ENCODE data around the gene TBC1D22A. TPM values are rescaled to one million over a fixed set of nuclear protein-coding genes. Genes with fewer than 3 reads are reported as not detected.

Gene TBC1D22A
- total RNA-seq, 1 donor from 2014 or later: 18.9 TPM

DNA sequence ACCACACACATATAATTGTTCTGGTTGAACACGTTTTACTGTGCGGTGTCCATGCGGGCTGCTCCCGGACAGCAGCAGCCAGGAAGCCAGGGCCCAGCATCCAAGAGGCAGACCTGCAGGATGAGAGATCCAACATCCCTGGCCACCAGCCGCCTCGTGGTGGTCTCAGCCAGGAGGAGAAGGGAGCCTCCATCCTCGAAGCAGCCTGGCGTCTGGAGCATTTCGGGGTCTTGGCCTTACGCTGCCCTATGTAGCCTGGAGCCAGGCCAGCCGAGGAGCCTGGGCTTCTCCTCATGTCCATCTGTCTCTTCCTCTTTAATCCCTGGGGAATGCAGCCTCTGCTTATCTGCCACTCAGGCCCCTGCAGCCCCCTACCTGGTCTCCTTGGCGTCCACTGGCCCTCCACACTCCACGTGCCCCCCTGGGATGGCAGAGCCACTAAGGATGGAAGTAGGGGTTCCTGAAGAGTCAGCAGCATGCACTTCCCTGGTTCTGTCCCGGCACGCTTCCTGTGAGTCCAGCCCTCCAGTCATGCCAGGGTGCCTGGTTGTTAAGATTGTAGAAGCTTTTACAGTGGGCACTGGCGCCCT, 253.2 kb downstream of the TBC1D22A start:
- DNase-seq (ENCODE audit: low spot score): no peak
- Mint-ChIP-seq H3K36me3 (ENCODE audit: low read depth) (no peaks in the 10 kb centered on the region), H3K9me3 (ENCODE audit: low read depth) (no peaks in the 10 kb centered on the region), H3K4me1 (ENCODE audit: low read depth) (no peaks in the 10 kb centered on the region), H3K27me3 (ENCODE audit: low read depth) (no peaks in the 10 kb centered on the region), H3K4me3 (ENCODE audit: unreplicated experiment) (no peak overlapping the region), H3K27ac (ENCODE audit: unreplicated experiment) (no peak overlapping the region)
- TF ChIP-seq, protein P1, sequence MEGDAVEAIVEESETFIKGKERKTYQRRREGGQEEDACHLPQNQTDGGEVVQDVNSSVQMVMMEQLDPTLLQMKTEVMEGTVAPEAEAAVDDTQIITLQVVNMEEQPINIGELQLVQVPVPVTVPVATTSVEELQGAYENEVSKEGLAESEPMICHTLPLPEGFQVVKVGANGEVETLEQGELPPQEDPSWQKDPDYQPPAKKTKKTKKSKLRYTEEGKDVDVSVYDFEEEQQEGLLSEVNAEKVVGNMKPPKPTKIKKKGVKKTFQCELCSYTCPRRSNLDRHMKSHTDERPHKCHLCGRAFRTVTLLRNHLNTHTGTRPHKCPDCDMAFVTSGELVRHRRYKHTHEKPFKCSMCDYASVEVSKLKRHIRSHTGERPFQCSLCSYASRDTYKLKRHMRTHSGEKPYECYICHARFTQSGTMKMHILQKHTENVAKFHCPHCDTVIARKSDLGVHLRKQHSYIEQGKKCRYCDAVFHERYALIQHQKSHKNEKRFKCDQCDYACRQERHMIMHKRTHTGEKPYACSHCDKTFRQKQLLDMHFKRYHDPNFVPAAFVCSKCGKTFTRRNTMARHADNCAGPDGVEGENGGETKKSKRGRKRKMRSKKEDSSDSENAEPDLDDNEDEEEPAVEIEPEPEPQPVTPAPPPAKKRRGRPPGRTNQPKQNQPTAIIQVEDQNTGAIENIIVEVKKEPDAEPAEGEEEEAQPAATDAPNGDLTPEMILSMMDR (IDR thresholded peaks at IDR 0.05): no peak

DNA sequence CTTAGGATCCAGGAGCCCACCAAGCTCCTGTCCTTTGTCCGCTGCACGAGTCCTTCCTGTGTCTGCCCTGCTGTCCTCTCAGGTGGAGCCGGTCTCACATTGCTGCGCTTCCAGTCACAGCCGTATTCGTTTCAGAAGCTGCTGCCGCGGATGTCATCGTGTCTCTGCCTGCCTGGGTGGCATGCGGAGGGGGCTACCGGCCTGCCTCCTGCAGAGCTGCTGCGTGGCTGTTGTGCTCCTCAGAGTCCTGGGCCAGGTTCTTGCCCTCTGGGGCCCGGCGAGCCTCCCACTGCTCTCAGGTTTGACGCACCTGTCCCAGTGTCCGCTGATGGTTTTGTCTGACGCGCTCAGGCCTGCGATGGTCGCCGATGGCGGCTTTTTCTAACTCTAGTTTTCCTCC, 254.2 kb downstream of the TBC1D22A start:
- Mint-ChIP-seq H3K4me1 (ENCODE audit: low read depth) (no peaks in the 10 kb centered on the region), H3K9me3 (ENCODE audit: low read depth) (no peaks in the 10 kb centered on the region), H3K36me3 (ENCODE audit: low read depth) (no peaks in the 10 kb centered on the region), H3K4me3 (ENCODE audit: unreplicated experiment) (no peak overlapping the region), H3K27ac (ENCODE audit: unreplicated experiment) (no peak overlapping the region), H3K27me3 (ENCODE audit: low read depth) (no peaks in the 10 kb centered on the region)
- TF ChIP-seq, protein P1 (IDR thresholded peaks at IDR 0.05): no peak
- no peak for DNase-seq (ENCODE audit: low spot score)

DNA sequence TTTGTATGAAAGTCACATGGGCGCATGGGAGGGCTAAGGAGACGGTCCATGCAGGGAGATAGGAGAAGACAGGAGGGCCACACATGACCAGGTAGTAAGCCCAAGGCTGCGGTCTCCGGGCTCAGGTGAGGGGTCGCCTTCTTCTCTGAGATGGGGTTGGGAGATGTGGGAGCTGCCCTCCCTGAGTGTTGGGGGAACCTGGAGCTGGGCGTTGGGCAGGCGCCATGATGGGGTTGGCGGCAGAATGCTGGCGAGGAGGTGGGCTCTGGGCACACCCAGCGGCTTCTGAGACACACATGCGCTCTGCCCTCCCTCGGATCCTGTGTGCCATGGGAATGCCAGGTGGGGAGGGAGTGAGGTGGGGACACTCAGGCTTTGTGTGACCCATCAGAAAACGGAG, 254.8 kb downstream of the TBC1D22A start:
- Mint-ChIP-seq H3K4me1 (ENCODE audit: low read depth) (no peaks in the 10 kb centered on the region), H3K27ac (ENCODE audit: unreplicated experiment) (no peak overlapping the region), H3K36me3 (ENCODE audit: low read depth) (no peaks in the 10 kb centered on the region), H3K9me3 (ENCODE audit: low read depth) (no peaks in the 10 kb centered on the region), H3K27me3 (ENCODE audit: low read depth) (no peaks in the 10 kb centered on the region), H3K4me3 (ENCODE audit: unreplicated experiment) (no peak overlapping the region)
- TF ChIP-seq, protein P1 (IDR thresholded peaks at IDR 0.05): no peak
- no peak for DNase-seq (ENCODE audit: low spot score)

DNA sequence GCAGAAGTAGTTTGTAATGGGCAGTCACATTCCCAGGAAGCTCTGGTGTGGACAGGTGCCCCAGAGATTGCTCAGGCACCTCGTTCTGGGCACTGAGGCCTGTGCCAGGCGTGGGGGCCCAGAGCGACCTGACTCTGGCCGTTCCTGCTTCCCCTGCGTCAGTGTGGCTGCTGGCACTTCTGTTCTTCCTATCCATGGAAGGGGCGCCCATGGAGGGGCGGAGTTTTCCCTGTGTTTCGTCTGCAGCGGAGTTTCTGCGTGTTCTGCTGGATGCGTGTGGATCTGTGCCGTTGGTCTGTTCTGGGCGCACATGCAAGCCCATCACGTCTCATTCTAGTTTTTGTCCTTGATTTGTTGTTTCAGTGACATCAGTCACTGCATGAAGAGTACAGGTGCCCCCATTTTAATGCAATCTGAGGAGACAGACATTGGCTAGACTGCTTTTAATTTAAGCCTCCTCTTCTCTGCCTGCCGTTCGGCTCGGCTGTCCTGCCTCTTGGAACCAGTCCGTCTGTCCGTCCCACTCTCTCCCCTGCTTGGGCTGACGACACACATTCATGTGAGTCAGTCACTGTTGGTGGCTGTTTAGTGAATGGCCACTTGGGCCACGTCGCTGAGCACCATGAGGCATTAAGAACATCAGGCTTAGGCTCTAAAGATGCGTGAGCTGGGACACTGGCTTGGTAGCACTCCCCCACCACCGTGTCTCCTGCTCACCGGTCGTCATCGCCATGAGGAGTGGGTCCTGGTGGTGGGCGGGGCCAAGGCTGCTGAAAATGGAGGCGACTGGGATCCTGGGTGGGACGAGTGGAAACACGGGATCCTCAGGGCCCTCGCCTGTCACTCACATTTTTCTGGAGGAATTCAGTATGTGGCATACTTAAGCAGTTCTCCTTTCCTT, 255.8 kb downstream of the TBC1D22A start:
- Mint-ChIP-seq H3K9me3 (ENCODE audit: low read depth) (no peaks in the 10 kb centered on the region), H3K4me1 (ENCODE audit: low read depth) (no peaks in the 10 kb centered on the region), H3K4me3 (ENCODE audit: unreplicated experiment) (no peak overlapping the region), H3K36me3 (ENCODE audit: low read depth) (peaks cover 3% of the 10 kb centered on the region), H3K27ac (ENCODE audit: unreplicated experiment) (no peak overlapping the region), H3K27me3 (ENCODE audit: low read depth) (no peaks in the 10 kb centered on the region)
- TF ChIP-seq, protein P1 (IDR thresholded peaks at IDR 0.05): no peak
- DNase-seq (ENCODE audit: low spot score): no peak

DNA sequence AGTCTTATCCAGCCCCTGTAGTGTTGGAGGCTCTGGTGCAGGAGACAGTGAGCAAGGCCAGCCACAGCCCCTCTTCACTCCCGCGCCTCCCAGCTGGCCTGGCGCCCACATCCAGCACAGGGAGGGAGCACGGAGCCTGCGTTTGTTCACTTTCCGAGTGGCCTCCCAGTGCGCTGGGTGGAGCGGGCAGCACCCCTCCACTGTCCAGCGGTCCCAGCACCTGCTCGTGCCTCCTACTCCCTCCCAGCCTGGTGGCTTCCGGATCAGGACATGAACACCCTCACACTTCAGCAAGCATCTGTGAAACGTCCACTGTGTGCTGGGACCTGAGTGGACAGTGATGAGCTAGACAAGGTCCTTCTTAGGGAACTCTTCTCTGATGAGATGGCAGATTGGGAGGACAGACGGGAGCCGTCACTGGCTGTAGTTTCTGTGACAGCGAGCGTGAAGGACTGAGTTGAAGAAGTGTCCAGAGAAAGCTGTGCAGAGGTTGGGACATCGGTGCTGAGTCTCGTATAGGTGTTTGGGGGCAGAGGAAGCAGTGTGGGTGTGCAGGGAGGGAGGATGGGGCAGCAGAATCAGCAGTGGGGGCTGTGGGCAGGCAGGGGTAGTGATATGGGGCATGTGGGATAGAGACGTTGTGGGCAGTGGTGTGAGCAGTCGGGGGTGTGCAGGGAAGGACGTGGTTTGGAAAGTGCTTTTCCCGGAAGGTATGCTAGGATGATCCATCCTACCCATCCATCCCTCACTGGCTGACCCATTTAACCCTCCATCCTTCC, 256.8 kb downstream of the TBC1D22A start:
- no peak for DNase-seq (ENCODE audit: low spot score)
- H3K9me3 Mint-ChIP-seq (ENCODE audit: low read depth): no peaks in the 10 kb centered on the region
- TF ChIP-seq, protein P1 (IDR thresholded peaks at IDR 0.05): no peak
- H3K36me3 Mint-ChIP-seq (ENCODE audit: low read depth): peaks cover 9% of the 10 kb centered on the region
- no peak overlapping the region for H3K4me3 Mint-ChIP-seq (ENCODE audit: unreplicated experiment)
- H3K4me1 Mint-ChIP-seq (ENCODE audit: low read depth): no peaks in the 10 kb centered on the region
- H3K27me3 Mint-ChIP-seq (ENCODE audit: low read depth): no peaks in the 10 kb centered on the region
- H3K27ac Mint-ChIP-seq (ENCODE audit: unreplicated experiment): no peak overlapping the region
